CD4-positive, alpha-beta T cell treated with Interleukin-21 for 1 hour (primary cell): ENCODE measurements around the gene SMARCC1.

ENCODE experiments used
- DNase-seq: peaks from one replicate; pipeline ENCODE4 v3.0.0-alpha.2; 2020

The SMARCC1 gene

GRCh38 chr3:47692158-47692557, 89.5 kb downstream of the SMARCC1 start:
- DNase-seq = no peak

- no peak for DNase-seq
Measured at GRCh38 chr3:47688488-47688887, 93.2 kb downstream of the SMARCC1 start.

- DNase-seq = no peak
Measured at GRCh38 chr3:47685037-47685436, 96.7 kb downstream of the SMARCC1 start.

- no peak for DNase-seq
Measured at GRCh38 chr3:47681016-47681415, 100.7 kb downstream of the SMARCC1 start.

GRCh38 chr3:47678446-47679338, 103.0 kb downstream of the SMARCC1 start:
- no peak for DNase-seq

- no peak for DNase-seq
Measured at GRCh38 chr3:47669026-47669749, 112.5 kb downstream of the SMARCC1 start.

GRCh38 chr3:47666118-47666517, 115.6 kb downstream of the SMARCC1 start:
- no peak for DNase-seq

- DNase-seq = no peak
Measured at GRCh38 chr3:47664519-47664918, 117.2 kb downstream of the SMARCC1 start.

- no peak for DNase-seq
Measured at GRCh38 chr3:47663630-47664240, 118.0 kb downstream of the SMARCC1 start.

- DNase-seq = no peak
Measured at GRCh38 chr3:47661121-47661752, 120.5 kb downstream of the SMARCC1 start.

GRCh38 chr3:47658444-47658843, 123.2 kb downstream of the SMARCC1 start:
- DNase-seq = no peak

GRCh38 chr3:47652142-47652541, 129.6 kb downstream of the SMARCC1 start:
- no peak for DNase-seq

GRCh38 chr3:47650294-47650693, 131.4 kb downstream of the SMARCC1 start:
- no peak for DNase-seq

GRCh38 chr3:47647550-47647949, 134.1 kb downstream of the SMARCC1 start:
- no peak for DNase-seq

GRCh38 chr3:47646362-47646761, 135.3 kb downstream of the SMARCC1 start:
- no peak for DNase-seq

- DNase-seq = no peak
Measured at GRCh38 chr3:47645551-47645950, 136.1 kb downstream of the SMARCC1 start.

GRCh38 chr3:47643092-47643491, 138.6 kb downstream of the SMARCC1 start:
- DNase-seq = no peak

GRCh38 chr3:47641739-47642138, 140.0 kb downstream of the SMARCC1 start:
- DNase-seq = no peak

GRCh38 chr3:47636921-47637320, 144.8 kb downstream of the SMARCC1 start:
- no peak for DNase-seq

- DNase-seq = no peak
Measured at GRCh38 chr3:47636225-47636624, 145.5 kb downstream of the SMARCC1 start.

GRCh38 chr3:47635536-47635935, 146.2 kb downstream of the SMARCC1 start:
- DNase-seq = no peak

GRCh38 chr3:47634996-47635395, 146.7 kb downstream of the SMARCC1 start:
- DNase-seq = no peak

GRCh38 chr3:47630810-47631209, 150.9 kb downstream of the SMARCC1 start:
- DNase-seq = no peak
